Gastrocnemius medialis (tissue), 4 donors: ENCODE measurements around the gene SSTR4.

Experiments used
- CTCF ChIP-seq, 5 experiments: fragments of 450-650 bp in 3 of 5; fragments of 200-600 bp in 2 of 5; sonication (generic) in 2 of 5; IDR thresholded peaks in 4 of 5; conservative IDR thresholded peaks in 1 of 5; 1 replicate in 4 of 5; 2 replicates in 1 of 5; pipeline ENCODE4 v1.5.1; 2016 to 2019; ENCODE audit warnings: antibody characterized with exemption in 5 of 5, mild to moderate bottlenecking in 3 of 5, moderate library complexity in 3 of 5
- POLR2A ChIP-seq, 2 donors: fragments of 450-650 bp; IDR thresholded peaks; one replicate each; pipeline ENCODE4 v1.6.1; 2017; ENCODE audit warnings: antibody characterized with exemption in 2 of 2, mild to moderate bottlenecking in 2 of 2, moderate library complexity in 2 of 2

GRCh38 chr20:23005776-23006175 is 29.3 kb upstream of the SSTR4 start:
- TF ChIP-seq CTCF (IDR thresholded peaks at IDR 0.05 in 4 of 5, conservative IDR thresholded peaks at IDR 0.05 in 1 of 5), result no peak
- no peak for TF ChIP-seq POLR2A (IDR thresholded peaks at IDR 0.05)
